NCI-H1436 (cell line): ENCODE data around the gene PRDM16.

ENCODE experiments used
- DNase-seq: peaks from one replicate; lab custom pipeline; 2025; lab: John Stamatoyannopoulos, UW

The PRDM16 gene

DNA sequence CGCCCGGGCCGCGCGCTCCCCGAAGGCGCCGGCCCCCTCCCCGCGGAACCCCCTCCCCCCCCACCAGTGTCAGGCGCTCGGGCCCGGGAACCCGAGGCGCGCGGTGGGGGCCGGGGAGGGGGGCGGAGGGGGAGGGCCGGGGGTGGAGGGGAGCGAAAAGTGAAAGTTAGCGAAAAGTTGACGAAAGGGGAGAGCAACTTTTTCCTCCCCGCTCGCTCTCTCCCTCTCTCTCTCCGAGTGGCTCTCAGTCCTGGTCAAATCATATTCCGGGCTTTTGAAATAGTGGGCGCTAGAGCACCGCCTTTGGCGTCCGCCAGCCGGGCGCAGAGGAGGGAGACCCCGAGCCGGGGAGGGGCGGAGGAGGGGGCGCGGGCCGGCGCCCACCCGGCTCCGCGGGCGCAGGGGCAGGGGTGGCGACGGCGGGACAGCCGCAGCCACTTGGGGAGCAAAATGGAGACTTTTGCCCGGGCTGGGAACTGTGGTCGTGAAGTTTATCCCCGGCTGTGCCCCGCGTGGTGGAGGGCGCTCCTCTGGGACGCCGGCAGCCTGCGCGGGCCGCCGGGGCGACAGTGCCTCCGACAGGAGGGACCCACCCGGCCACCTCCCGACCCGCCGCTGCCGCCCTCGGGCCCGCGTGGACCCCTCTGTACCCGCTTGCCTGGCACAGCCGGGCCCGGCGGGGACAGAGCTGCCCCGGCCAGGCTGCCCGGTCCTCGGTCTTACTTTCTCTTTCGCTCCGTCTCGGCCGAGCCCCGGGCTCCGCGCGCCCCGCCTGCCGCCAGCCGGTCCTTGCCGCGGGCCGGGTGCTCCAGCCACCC is 697 bp downstream of the PRDM16 start:
- peak; percentile 57 for DNase-seq

GRCh38 chr1:3070309-3070643 is 1.3 kb downstream of the PRDM16 start:
- DNase-seq = no peak

DNA sequence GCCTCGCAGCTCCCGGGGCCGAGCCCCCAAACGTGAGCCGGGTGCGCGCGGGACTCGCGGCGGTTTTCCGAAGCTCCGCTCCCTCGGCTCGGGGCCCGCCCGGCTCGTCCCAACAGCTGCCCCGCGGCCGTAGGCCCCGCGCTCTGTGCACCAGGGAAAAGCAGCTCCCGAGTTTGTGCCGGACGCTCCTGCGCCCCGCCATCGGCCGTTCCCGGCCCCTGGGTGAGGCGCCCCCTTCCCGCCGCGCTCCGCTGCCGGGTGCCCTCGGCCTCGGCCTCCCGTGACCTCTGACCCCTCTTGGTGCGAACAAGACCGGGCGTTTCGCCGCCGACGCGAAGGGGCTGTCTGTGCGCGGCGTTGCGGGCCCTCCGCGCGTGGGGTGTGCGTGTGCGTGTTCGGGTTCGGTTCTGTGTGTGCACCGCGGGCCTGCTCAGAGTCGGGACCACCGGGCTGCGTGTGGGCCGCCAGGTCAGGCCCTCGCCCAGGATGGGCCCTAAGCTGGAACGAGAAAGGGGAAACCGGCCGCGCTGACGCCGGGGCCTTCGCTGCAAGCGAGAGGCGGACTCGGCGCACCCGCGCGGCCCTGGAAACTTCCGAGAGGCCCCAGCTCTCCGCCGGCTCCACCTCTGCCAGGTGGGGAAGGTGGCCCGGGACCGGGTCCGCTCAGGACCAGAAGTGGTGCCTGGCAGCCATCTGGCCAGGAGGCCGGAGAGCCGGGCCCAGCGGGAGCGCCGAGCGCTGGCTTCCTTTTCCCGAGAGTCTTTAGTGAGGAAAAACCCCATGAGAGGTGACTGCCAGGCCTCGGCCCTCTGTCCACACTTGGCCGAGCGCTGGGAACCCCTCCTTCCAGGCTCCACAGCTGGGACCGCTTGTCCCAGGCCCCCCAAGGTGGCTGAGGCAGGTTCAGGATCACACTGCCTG is 1.9 kb downstream of the PRDM16 start:
- DNase-seq = no peak

- no peak for DNase-seq
Observed at GRCh38 chr1:3071565-3072390, 2.8 kb downstream of the PRDM16 start.

DNA sequence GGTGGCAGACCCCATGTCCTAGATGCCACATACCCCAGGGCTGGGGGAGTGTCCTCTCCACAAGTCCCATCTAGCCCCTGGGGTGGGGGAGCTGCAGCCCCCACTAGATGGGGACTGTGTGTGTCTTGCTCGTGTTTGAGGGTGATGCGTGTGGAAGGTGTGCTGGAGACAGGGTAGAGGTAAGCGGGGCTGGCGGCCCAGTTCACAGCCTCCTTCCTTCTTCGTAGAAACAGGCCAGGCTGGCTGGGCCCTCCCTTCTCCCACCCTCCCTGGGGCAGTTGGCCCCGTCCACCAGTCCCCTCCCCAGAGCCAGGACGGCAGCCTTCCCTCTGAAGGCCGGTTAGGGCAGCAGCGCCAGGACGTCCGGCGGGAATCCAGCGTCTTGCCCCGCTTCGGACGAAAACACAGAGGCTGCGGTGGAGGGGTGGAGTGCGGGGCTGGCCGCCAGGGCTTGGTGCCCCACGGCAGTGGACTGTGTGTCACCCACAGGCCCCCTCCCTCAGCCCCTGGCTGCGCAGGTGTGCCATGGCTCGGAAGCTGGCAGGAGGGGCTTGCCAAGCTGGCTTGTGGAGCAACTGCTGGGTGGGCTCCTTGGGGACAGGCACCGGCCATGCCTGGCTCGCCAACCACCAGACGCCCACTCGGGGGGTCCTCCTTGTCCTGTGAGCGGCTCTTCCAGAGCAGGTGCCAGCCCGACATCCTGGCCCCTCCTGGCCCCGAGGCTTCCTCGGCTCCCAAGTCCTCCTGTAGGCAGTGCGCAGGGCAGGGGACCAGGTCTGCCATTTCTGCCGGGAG is 3.6 kb downstream of the PRDM16 start:
- no peak for DNase-seq

- no peak for DNase-seq
Observed at GRCh38 chr1:3073186-3073488, 4.1 kb downstream of the PRDM16 start.

DNA sequence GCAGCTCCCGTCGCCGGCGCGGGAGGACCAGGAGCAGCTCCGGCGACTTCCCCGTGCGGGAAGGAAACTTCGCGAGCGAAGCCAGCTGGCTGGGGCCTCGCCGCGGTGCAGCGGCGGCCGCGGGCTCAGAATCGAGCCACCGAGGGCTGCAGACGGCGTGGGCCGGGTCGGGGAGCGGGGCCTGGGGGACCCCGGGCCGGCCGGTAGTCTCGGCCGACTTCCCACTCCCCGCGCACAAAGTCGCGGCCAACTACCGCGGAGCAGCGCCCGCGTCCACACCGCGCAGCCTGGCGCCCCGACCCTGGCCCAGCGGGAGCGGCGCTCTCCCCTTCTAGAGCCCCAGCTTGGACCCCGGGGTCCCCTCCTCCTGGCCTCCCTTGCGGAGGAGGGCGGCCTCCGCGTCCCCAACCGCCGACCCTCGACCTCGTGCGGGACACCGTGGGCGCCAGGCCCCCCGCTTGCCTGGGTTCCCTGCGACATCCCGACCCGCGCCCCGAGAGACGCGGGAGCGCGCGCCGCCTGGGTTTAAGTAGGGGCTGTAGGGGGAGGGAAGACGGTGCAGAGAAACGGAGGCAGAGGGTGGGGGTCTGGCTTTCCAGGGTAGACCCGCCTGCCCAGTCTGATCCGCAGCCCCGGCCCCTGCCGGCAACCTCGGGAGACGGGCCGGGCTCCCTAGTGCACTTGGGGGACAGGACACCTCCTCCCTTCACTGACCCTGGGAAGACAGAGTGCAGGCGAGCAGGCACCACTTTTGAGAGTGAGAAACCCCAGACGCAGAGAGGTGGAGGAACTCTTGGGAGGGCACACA is 4.7 kb downstream of the PRDM16 start:
- no peak for DNase-seq

DNA sequence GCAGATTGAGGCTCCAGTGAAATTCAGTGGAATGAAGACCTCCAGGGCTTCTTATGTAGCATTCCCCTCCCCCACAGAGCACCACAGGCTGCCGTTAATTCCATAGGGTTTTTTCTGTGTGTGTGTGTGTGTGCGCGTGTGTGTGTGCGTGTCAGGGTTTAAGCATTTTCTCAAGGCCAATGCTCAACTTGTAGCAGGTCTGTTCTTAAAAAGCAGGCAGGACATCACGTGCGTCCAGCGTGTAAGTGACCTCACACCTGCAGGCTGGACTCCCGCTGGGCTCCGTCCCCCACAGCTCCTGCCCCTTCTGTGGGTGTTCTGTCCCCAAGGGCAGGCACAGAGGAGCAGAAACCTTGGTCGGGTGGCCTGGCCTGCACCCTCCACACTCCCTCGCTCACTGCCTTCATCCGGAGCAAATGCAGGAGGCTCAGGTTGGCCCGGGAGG is 5.3 kb downstream of the PRDM16 start:
- DNase-seq = no peak

- no peak for DNase-seq
Observed at GRCh38 chr1:3074800-3075199, 5.8 kb downstream of the PRDM16 start.

- DNase-seq = no peak
Observed at GRCh38 chr1:3075666-3076362, 6.8 kb downstream of the PRDM16 start.

DNA sequence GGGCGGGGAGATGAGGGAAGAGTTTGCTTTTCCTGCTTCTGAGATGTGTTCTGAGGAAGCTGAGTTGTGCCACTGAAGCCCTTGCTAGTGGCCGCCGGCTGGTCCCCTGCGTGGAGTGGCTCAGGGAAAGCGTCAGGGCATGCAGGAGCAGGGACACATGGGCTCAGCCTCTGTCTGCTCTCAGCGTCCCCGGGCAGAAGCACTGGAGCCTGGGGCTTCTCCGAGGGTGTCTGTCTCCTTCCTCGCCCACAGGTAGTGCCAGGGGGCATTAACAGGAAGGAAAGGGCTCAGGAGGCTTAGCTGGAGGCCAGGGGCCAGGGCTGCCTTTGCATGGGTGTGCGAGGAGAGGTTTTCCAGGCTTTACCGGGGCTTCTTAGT is 7.3 kb downstream of the PRDM16 start:
- DNase-seq = no peak

DNA sequence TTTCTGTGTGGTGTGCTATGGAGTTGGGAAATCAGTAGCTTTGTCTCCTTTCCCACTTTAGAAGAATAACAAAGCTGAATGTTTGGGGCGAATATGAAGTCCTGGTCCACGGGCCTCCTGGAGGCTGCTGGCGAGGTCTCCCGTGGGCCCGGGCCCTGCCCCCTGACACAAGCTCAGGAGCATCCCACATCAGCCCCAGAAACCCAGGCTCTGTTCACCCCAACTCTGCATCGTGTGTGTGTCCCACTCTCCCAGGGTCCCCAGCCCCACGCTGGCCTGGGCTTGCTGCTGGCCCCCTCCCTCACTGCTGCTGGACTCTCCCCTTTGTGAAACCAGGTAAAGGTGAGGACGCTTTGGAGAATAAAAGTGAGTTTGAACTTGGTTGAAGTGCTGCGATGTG is 8.1 kb downstream of the PRDM16 start:
- no peak for DNase-seq

GRCh38 chr1:3077561-3077960 is 8.6 kb downstream of the PRDM16 start:
- DNase-seq = no peak

DNA sequence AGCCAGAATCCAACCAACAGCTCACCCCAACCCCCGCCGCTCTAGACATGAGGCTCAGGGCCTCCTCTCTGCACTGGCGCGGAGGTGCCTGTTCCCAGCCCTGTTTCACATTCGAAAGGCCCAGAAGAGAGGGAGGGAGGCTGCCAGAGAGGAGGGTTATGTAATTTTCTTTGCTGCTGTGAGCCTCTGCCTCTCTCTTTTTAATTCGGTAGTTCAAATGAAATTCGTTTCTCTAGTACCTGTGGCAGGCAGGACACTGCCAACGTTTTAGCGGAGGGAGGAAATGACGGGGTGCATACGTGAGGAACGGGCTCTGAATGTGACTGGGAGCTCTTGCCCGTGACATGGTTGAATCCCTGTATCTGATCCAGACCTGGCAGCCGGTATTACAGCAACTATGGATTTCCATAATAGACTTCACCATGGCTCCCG is 9.4 kb downstream of the PRDM16 start:
- DNase-seq = no peak

- no peak for DNase-seq
Observed at GRCh38 chr1:3078871-3079270, 9.9 kb downstream of the PRDM16 start.

- no peak for DNase-seq
Observed at GRCh38 chr1:3079381-3080052, 10.5 kb downstream of the PRDM16 start.

DNA sequence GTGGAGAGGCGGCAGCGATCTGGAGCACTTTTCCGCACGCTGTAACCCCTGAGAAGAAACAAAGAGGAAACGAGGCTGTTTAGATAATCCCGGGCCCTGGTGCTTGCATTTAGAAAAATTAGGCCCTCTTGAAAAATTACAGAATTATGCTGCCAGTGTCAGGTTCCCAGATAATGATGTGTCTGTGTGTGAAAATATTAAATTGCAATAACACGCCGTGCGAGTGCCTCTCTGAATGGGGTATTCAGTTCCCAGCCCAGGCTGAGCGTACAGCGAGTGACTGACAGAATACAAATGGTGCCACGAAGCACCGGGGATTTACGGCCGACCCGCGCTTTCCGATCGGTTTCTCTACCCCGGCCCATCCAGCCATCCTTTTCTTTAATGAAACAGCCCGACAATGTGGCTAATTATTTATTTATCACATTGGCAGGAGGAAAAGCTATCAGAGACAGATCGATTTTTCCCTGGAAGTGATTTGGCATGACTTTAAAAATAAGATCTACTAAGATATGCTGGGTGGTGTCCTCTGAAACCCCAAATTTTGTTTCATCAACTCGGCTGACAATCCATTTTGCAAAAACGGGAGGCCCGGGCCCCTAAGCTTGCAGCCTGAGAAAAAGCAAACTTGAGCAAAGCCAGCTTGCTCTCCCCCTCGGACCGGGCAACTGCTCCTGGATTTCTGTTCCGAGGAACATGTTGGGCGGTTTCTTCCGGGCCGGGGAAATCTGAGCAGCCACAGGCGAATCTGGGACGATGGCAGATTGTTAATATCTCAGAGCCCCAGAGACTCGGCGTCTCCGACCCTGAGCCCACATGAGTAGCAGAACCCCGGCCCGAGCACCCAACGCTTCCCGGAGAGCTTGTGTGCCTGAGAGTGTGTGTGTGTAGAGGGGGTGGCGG is 11.3 kb downstream of the PRDM16 start:
- DNase-seq = peak; percentile 34

DNA sequence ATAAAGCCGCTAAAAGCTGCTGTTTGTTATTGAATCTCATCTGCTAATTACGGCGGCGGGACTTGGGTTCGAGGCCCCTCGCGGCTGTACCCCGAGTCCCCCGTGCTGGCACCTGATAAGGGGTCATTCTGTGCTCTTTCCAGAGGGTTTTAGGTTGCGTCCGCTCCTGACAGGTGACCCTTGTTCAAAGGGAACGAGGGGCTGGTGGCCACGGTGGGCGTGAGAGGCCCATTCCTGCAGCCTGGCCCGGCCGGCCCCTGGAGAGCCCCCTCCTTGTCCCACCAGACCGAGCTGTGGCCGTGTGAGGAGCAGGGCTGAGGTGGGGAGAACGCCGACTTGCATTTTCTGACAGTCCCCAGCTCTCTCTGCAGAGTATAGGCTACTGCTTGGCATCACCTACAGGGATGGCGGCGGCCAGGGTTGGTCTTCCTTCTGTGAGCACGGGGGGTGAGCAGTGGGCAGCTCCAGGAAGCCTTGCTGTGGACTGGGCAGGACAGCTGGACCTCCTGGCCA is 12.2 kb downstream of the PRDM16 start:
- no peak for DNase-seq
